GM12875 (cell line): ENCODE results near the gene DCDC2.

ENCODE experiments used
- H3K4me3 ChIP-seq: one replicate; pipeline ENCODE4 v1.5.1; 2011; ENCODE audit warnings: low read depth, low read length, control low read depth
- TF ChIP-seq, protein P1 (sequence below): IDR thresholded peaks from 2 replicates; pipeline ENCODE4 v1.5.1; 2011; ENCODE audit warnings: low read depth, mild to moderate bottlenecking, control low read depth, inconsistent platforms, low read length, moderate library complexity, borderline replicate concordance; ENCODE audit not compliant: insufficient read depth

Gene DCDC2

DNA sequence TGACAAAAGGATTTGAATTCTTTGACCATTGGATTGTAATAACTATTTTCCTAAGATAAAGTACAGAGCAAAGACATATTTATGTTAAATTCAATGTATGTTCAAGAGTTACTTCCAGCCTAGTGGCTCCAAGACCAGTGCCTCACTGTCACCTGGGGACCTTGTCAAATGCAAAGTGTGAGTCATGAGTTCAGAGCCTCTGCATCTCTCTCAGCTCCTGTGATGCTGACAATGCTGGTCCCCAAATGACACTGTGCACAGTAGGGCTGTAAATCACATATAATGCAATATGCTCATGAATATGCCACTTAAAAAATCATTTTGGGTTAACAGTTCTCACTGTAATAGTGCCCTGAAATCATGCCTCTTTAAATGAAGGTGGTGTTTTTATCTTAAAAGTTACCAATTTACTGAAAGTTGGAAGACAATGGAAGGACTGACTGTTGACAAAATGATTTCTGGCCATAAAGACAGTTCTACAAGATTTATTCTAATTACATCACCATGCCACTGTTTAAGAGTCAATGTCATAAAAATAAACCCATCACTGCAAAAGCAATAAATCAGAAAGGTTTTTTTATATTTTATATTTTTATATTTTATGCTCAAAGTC lies 169.8 kb downstream of the DCDC2 start:
- H3K4me3 ChIP-seq, result no peak overlapping the region
- TF ChIP-seq, protein P1, sequence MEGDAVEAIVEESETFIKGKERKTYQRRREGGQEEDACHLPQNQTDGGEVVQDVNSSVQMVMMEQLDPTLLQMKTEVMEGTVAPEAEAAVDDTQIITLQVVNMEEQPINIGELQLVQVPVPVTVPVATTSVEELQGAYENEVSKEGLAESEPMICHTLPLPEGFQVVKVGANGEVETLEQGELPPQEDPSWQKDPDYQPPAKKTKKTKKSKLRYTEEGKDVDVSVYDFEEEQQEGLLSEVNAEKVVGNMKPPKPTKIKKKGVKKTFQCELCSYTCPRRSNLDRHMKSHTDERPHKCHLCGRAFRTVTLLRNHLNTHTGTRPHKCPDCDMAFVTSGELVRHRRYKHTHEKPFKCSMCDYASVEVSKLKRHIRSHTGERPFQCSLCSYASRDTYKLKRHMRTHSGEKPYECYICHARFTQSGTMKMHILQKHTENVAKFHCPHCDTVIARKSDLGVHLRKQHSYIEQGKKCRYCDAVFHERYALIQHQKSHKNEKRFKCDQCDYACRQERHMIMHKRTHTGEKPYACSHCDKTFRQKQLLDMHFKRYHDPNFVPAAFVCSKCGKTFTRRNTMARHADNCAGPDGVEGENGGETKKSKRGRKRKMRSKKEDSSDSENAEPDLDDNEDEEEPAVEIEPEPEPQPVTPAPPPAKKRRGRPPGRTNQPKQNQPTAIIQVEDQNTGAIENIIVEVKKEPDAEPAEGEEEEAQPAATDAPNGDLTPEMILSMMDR, result no peak

DNA sequence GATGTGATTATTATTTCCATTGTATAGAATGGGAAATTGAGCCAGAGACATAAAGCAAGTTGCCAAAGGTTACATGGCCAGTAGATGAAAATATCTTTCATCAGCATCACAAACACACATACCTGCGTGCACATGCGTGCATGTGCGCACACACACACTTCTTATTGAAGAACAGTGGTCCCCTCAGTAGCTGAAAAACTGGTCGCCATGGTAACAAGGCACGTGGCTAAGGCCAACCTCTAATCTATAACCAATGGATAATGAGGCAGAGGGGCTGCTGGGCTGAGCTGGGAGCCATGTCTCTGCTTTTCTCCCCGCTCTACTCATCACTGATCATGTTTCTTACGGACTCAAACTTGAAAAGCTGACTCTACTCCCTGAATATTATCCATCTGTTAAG lies 171.5 kb downstream of the DCDC2 start:
- no peak overlapping the region for H3K4me3 ChIP-seq
- TF ChIP-seq, protein P1, result no peak

DNA sequence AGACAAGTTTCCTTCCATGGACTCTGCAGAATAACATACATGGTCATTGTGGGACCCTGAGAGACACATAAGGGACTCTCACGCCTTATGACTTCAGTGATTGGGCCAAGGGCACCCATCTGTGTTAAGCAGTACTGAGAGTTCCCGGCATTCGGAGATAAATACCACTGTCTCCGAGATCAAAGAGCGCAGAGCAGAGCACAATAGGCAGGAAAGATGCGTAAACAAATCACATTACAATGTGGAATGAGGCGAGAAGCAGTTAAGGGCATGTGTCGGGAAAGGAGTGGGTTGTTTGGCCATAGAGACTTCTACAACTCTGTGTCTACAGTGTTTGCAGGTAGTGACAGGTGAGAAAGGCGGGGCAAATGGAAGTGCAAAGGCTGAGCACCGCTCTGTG lies 174.3 kb downstream of the DCDC2 start:
- no peak overlapping the region for H3K4me3 ChIP-seq
- TF ChIP-seq, protein P1, result no peak

DNA sequence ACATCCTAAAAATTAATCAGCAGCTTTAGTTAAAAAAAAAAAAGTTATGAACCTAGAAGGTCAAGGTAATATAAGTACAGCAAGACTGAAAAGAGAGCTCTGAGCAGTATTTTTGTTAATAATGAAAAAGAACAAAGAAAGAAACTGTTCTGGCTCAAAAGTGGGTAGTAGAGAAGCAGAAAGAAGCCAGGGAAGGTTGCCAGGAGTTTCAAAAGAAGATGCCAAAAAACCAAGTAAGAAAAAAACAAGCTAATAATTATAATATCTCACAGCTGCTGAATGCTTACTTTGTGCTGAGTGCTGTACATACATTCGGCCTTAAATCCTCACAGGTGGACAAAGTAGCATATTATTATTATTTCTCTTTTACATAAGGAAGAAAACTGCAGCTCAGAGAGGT lies 200.0 kb downstream of the DCDC2 start:
- no peak overlapping the region for H3K4me3 ChIP-seq
- TF ChIP-seq, protein P1, result no peak

DNA sequence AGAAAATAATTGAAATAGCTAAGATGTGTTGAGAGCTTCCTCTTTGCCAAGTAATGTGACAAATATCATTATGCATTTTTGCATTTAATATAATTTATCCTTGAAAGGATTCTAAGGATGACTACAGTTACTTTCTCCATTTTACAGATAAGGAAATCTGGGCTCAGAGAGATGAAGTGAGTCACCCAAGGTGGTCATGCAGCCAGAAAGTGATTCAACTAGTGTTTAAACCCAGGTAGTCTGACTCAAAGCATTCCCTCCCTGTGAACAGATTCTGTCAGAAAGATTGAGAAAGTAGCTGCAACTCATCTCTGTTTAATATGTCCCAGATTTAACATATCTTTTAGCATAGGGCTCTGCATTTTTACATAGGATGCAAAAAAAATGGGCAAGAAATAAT lies 203.7 kb downstream of the DCDC2 start:
- H3K4me3 ChIP-seq, result no peak overlapping the region

DNA sequence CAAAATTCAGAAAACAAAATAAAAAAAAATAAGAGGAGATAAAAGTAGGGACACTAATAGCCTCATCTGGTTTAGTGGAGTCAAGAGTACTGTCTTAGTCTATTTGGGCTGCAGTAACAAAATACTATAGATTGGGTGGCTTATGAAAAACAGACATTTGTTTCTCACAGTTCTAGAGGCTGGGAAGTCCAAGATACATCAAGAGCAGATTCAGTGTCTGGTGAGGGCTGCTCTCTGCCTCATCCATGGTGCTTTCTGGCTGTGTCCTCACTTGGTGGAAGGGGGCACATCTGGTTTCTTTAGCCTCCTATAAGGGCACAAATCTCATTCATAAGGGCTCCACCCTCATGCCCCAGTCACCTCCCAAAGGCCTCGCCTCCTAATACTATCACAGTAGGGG lies 205.8 kb downstream of the DCDC2 start:
- TF ChIP-seq, protein P1, result no peak
- H3K4me3 ChIP-seq, result no peak overlapping the region

More for the DNA sequence above, 203.7 kb downstream of the DCDC2 start:
- TF ChIP-seq, protein P1, result no peak

DNA sequence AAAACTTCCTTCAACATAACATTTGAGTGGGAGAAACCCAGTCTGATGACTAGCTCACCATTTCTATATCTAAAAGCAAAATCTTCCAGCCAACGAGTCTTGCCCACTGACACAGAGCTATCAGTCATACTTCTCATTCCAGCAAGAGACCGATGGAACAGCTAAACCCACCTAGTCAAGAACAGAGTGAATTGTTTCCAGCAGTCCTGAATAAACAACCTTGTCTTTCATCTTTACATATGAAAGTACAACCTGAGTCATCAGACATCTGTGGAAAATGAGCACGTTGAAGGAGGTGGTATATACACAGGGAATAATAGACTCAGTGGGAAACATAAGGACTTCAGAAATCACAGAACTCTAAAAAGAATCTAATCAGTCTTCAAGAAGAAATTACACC lies 208.0 kb downstream of the DCDC2 start:
- TF ChIP-seq, protein P1, result no peak
- no peak overlapping the region for H3K4me3 ChIP-seq
